B cell (primary cell): ENCODE data around the gene CEP85L. TPM values are rescaled to one million over a fixed set of nuclear protein-coding genes. Genes with fewer than 3 reads are reported as not detected.

Experiments used
- ATAC-seq: fragments of 200-7000 bp; cut with Tn5 transposase; one replicate; pipeline ENCODE4 v1.10.0; 2021; ENCODE audit warnings: low read depth, mild to moderate bottlenecking, moderate number of reproducible peaks, moderate library complexity
- CTCF ChIA-PET: fragments of 350-600 bp; sonication (Branson Sonifier 250); formaldehyde crosslinking; loops from one replicate; lab custom pipeline; 2021; ENCODE audit warnings: antibody characterized with exemption, inconsistent platforms; lab: Charles Lee
- POLR2A ChIA-PET: fragments of 350-600 bp; sonication (Branson Sonifier 250); formaldehyde crosslinking; loops from one replicate; lab custom pipeline; 2021; ENCODE audit warnings: antibody characterized with exemption; lab: Charles Lee
- DNase-seq: peaks from one replicate; pipeline ENCODE4 v3.0.0; 2013
- H2AFZ ChIP-seq: 2 replicates; pipeline ENCODE4 v1.6.1; 2012; ENCODE audit warnings: mild to moderate bottlenecking, low read depth, low read length; ENCODE audit not compliant: insufficient read depth, poor library complexity, severe bottlenecking
- H3K27ac ChIP-seq, 2 donors: 1 replicate in 1 of 2; 2 replicates in 1 of 2; pipeline ENCODE4 v1.5.1; 2012 to 2013; ENCODE audit warnings: low read length in 2 of 2, mild to moderate bottlenecking in 2 of 2, moderate library complexity in 1 of 2
- H3K27me3 ChIP-seq, 4 experiments: fragments of 200-600 bp in 1 of 4; sonication (generic) in 1 of 4; replicated peaks in 1 of 4; 1 replicate in 2 of 4; 2 replicates in 2 of 4; pipeline versions ENCODE4 v1.6.1 to v1.7.0; 2013 to 2016; ENCODE audit warnings: low read length in 3 of 4, mild to moderate bottlenecking in 2 of 4, mixed read lengths in 1 of 4, moderate library complexity in 1 of 4; ENCODE audit not compliant: insufficient read depth in 4 of 4, control insufficient read depth in 3 of 4; ENCODE audit errors: control extremely low read depth in 1 of 4
- H3K36me3 ChIP-seq, 2 experiments: replicated peaks in 1 of 2; 1 replicate in 1 of 2; 2 replicates in 1 of 2; pipeline versions ENCODE4 v1.6.1 to v1.7.1; 2013; ENCODE audit warnings: low read length in 1 of 2; ENCODE audit not compliant: insufficient read depth in 2 of 2, control insufficient read depth in 1 of 2; ENCODE audit errors: control extremely low read depth in 1 of 2, extremely low read depth in 1 of 2
- H3K4me1 ChIP-seq, 2 donors: fragments of 200-600 bp in 1 of 2; sonication (generic) in 1 of 2; 1 replicate in 1 of 2; 2 replicates in 1 of 2; pipeline versions ENCODE4 v1.5.1 to v1.6.1; 2013 to 2017; ENCODE audit warnings: low read length in 2 of 2; ENCODE audit not compliant: control insufficient read depth in 2 of 2, insufficient read depth in 2 of 2
- H3K4me2 ChIP-seq: replicated peaks from 2 replicates; pipeline ENCODE3; 2012; ENCODE audit warnings: mild to moderate bottlenecking, low read depth, low read length; ENCODE audit not compliant: poor library complexity, severe bottlenecking
- H3K4me3 ChIP-seq, 5 experiments: fragments of 200-600 bp in 1 of 5; sonication (generic) in 1 of 5; 1 replicate in 3 of 5; 2 replicates in 2 of 5; pipeline versions ENCODE4 v1.5.1 to v1.7.0; 2011 to 2016; ENCODE audit warnings: low read length in 4 of 5, mild to moderate bottlenecking in 4 of 5, low read depth in 2 of 5, control low read depth in 1 of 5, moderate library complexity in 1 of 5; ENCODE audit not compliant: insufficient read depth in 1 of 5; ENCODE audit errors: control extremely low read depth in 1 of 5, extremely low read depth in 1 of 5
- H3K79me2 ChIP-seq: fragments of 200-600 bp; sonication (generic); one replicate; pipeline ENCODE4 v1.6.0; 2016; ENCODE audit warnings: low read length; ENCODE audit not compliant: control insufficient read depth, insufficient read depth
- H3K9ac ChIP-seq: fragments of 200-600 bp; sonication (generic); 2 replicates; pipeline ENCODE4 v1.6.1; 2017; ENCODE audit warnings: mild to moderate bottlenecking, low read length, moderate library complexity
- H3K9me3 ChIP-seq, 3 donors: one replicate each; pipeline versions ENCODE4 v1.6.1 to v1.7.1; 2013; ENCODE audit warnings: low read length in 2 of 3; ENCODE audit not compliant: control insufficient read depth in 2 of 3, insufficient read depth in 1 of 3; ENCODE audit errors: control extremely low read depth in 1 of 3
- H4K20me1 ChIP-seq: 2 replicates; pipeline ENCODE4 v1.6.0; 2012; ENCODE audit warnings: mild to moderate bottlenecking, low read length; ENCODE audit not compliant: insufficient read depth, control insufficient read depth, poor library complexity, severe bottlenecking
- H3K27ac Mint-ChIP-seq: one replicate; pipeline ENCODE4 v1.8.0; 2021; ENCODE audit warnings: mixed read lengths
- H3K27me3 Mint-ChIP-seq: one replicate; pipeline ENCODE4 v1.8.0; 2021; ENCODE audit warnings: mixed read lengths
- H3K4me1 Mint-ChIP-seq: one replicate; pipeline ENCODE4 v1.8.0; 2021; ENCODE audit warnings: mixed read lengths
- H3K4me3 Mint-ChIP-seq: one replicate; pipeline ENCODE4 v1.8.0; 2021; ENCODE audit warnings: mixed read lengths
- H3K9me3 Mint-ChIP-seq: one replicate; pipeline ENCODE4 v1.8.0; 2022; ENCODE audit warnings: mixed read lengths; ENCODE audit not compliant: insufficient read depth
- CTCF ChIP-seq: fragments of 200-600 bp; IDR thresholded peaks from one replicate; pipeline ENCODE4 v1.8.0; 2022; ENCODE audit warnings: antibody characterized with exemption, mild to moderate bottlenecking
- EZH2 ChIP-seq: IDR thresholded peaks from 2 replicates; pipeline ENCODE4 v1.6.1; 2012; ENCODE audit warnings: borderline replicate concordance, low read depth, mild to moderate bottlenecking, moderate library complexity, low read length; ENCODE audit not compliant: insufficient read depth, poor library complexity, severe bottlenecking
- WGBS: methylation state at CpG from one replicate; pipeline ENCODE4 v1.1.5; 2013; ENCODE audit warnings: missing lambda C conversion rate; ENCODE audit not compliant: insufficient coverage; 5-methylcytosine and 5-hydroxymethylcytosine counted together
- intact Hi-C: fragments of 100-400 bp; cut with micrococcal nuclease; formaldehyde crosslinking; loops from one replicate; pipeline ENCODE4 v1.10.0; 2022
- polyA plus RNA-seq: library from polyadenylated mRNA; depleted of rRNA; stranded (reverse); fragments of >200 nt; gene quantifications from 2 replicates; pipeline ENCODE4 v1.2.3, GENCODE V29; 2012
- total RNA-seq, 2 donors: library from RNA; stranded (reverse); fragments of 120-200 nt in 1 of 2; gene quantifications; 1 replicate in 1 of 2; 2 replicates in 1 of 2; pipeline versions ENCODE4 v1.2.3 to v1.2.4, GENCODE V29; 2013 to 2022

Gene CEP85L
- total and polyA plus RNA-seq, 2 donors (not counting 1 experiment from before 2014, with no cell fraction given) = 7.6 to 32.1 TPM

GRCh38 chr6:118548613-118549012 is 102.8 kb downstream of the CEP85L start:
- intact Hi-C loops = no loop called here
- peaks cover 4% of the 10 kb centered on the region for H4K20me1 ChIP-seq
- H3K9me3 Mint-ChIP-seq = no peaks in the 10 kb centered on the region
- H3K4me2 ChIP-seq = no peak overlapping the region
- no peak for DNase-seq
- no peak overlapping the region for H2AFZ ChIP-seq
- H3K9ac ChIP-seq = no peak overlapping the region
- no peaks in the 10 kb centered on the region for H3K4me1 ChIP-seq
- no peak for TF ChIP-seq EZH2
- TF ChIP-seq CTCF = no peak
- H3K4me1 Mint-ChIP-seq = no peaks in the 10 kb centered on the region
- no peaks in the 10 kb centered on the region for H3K9me3 ChIP-seq
- no peak overlapping the region for H3K4me3 Mint-ChIP-seq
- CTCF ChIA-PET = no interaction called here
- no peaks in the 10 kb centered on the region for H3K27me3 ChIP-seq
- no peak overlapping the region for H3K27ac Mint-ChIP-seq
- no peak overlapping the region for H3K27ac ChIP-seq
- no peak overlapping the region for H3K4me3 ChIP-seq
- no peaks in the 10 kb centered on the region for H3K27me3 Mint-ChIP-seq
- POLR2A ChIA-PET = no interaction called here
- H3K79me2 ChIP-seq = peaks cover 5% of the 10 kb centered on the region
- ATAC-seq = no peak
- H3K36me3 ChIP-seq = no peaks in the 10 kb centered on the region

- POLR2A ChIA-PET = no interaction called here
- intact Hi-C loops = no loop called here
- no peaks in the 10 kb centered on the region for H3K4me1 ChIP-seq
- no peak within 1 kb of the TSS for H3K27ac ChIP-seq
- CTCF ChIA-PET = no interaction called here
- ATAC-seq = no peak
- no peak within 1 kb of the TSS for H2AFZ ChIP-seq
- no peak for DNase-seq
- no peaks in the 10 kb centered on the region for H3K27me3 Mint-ChIP-seq
- WGBS = 100% methylated on average over 1 of the region's 3 CpGs
- peaks cover 5% of the 10 kb centered on the region for H3K79me2 ChIP-seq
- peaks cover 4% of the 10 kb centered on the region for H4K20me1 ChIP-seq
- no peak within 1 kb of the TSS for H3K4me3 ChIP-seq
- H3K27me3 ChIP-seq = no peaks in the 10 kb centered on the region
- H3K4me1 Mint-ChIP-seq = no peaks in the 10 kb centered on the region
- TF ChIP-seq CTCF (no peak), EZH2 (no peak)
- no peak within 1 kb of the TSS for H3K27ac Mint-ChIP-seq
- no peaks in the 10 kb centered on the region for H3K9me3 ChIP-seq
- no peak within 1 kb of the TSS for H3K4me2 ChIP-seq
- H3K9ac ChIP-seq = no peak within 1 kb of the TSS
- H3K36me3 ChIP-seq = no peaks in the 10 kb centered on the region
- H3K4me3 Mint-ChIP-seq = no peak within 1 kb of the TSS
- H3K9me3 Mint-ChIP-seq = no peaks in the 10 kb centered on the region
These were observed 103.3 kb downstream of the CEP85L start, which contains the start of gene PLN for GRCh38 chr6:118548136-118548535. PLN (plus strand) TSS chr6:118548296; CDS start chr6:118558922, 10,626 bp downstream.
